ENCODE measurements around the gene RCOR2. TPM values are rescaled to one million over a fixed set of nuclear protein-coding genes. Genes with fewer than 3 reads are reported as not detected.

The RCOR2 gene
- total RNA-seq, 1 donor from 2014 or later: 70.6 TPM

DNA sequence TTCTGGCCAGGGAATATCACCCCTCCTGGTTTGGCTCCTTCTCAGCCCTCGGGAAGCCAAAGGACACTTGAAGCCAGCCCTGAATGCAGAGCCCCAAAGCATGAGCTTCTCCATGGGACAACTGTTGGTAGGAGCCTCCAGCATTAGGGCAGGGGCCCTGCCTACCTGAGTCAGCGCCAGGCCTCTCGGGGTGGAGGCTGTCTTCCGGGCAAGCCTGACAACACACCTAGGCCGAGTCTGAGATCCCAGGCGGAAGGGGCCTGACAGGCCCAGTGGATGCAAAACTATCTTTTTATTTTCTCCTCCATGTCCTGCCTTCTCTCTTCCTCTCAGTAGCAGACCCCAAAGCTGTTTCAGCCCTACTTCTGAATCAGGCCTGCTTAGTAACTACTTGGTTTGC is 27.6 kb downstream of the RCOR2 start:
- Mint-ChIP-seq H3K27me3 (ENCODE audit: insufficient read depth, low read depth) (no peaks in the 10 kb centered on the region), H3K9me3 (no peaks in the 10 kb centered on the region), H3K36me3 (peaks cover 13% of the 10 kb centered on the region), H3K27ac (peak overlapping the region; percentile 88), H3K4me1 (peaks cover 24% of the 10 kb centered on the region), H3K4me3 (no peak overlapping the region)
- no peak for TF ChIP-seq EZH2 (IDR thresholded peaks at IDR 0.05)
- TF ChIP-seq, protein P1, sequence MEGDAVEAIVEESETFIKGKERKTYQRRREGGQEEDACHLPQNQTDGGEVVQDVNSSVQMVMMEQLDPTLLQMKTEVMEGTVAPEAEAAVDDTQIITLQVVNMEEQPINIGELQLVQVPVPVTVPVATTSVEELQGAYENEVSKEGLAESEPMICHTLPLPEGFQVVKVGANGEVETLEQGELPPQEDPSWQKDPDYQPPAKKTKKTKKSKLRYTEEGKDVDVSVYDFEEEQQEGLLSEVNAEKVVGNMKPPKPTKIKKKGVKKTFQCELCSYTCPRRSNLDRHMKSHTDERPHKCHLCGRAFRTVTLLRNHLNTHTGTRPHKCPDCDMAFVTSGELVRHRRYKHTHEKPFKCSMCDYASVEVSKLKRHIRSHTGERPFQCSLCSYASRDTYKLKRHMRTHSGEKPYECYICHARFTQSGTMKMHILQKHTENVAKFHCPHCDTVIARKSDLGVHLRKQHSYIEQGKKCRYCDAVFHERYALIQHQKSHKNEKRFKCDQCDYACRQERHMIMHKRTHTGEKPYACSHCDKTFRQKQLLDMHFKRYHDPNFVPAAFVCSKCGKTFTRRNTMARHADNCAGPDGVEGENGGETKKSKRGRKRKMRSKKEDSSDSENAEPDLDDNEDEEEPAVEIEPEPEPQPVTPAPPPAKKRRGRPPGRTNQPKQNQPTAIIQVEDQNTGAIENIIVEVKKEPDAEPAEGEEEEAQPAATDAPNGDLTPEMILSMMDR (IDR thresholded peaks at IDR 0.05): no peak
- TF ChIP-seq EZH2phosphoT487 (IDR thresholded peaks at IDR 0.05): no peak
- H2AFZ ChIP-seq (replicated peaks): no peak overlapping the region
- DNase-seq (ENCODE audit: low spot score): no peak
- H3F3A ChIP-seq (ENCODE audit: low read depth): peaks cover 3% of the 10 kb centered on the region
- no peak overlapping the region for H3K4me3 ChIP-seq
- no peaks in the 10 kb centered on the region for H3K36me3 ChIP-seq
- no peak overlapping the region for H3K27ac ChIP-seq
- peaks cover 12% of the 10 kb centered on the region for H3K4me1 ChIP-seq
- no peak overlapping the region for H3K9ac ChIP-seq
- no peak overlapping the region for H3K4me2 ChIP-seq
- H4K20me1 ChIP-seq (ENCODE audit: low read depth): peaks cover 88% of the 10 kb centered on the region
- H3K27me3 ChIP-seq: no peaks in the 10 kb centered on the region
- H3K79me2 ChIP-seq (ENCODE audit: low read depth): peaks cover 98% of the 10 kb centered on the region
- H3K9me3 ChIP-seq (ENCODE audit: low read depth): no peaks in the 10 kb centered on the region

DNA sequence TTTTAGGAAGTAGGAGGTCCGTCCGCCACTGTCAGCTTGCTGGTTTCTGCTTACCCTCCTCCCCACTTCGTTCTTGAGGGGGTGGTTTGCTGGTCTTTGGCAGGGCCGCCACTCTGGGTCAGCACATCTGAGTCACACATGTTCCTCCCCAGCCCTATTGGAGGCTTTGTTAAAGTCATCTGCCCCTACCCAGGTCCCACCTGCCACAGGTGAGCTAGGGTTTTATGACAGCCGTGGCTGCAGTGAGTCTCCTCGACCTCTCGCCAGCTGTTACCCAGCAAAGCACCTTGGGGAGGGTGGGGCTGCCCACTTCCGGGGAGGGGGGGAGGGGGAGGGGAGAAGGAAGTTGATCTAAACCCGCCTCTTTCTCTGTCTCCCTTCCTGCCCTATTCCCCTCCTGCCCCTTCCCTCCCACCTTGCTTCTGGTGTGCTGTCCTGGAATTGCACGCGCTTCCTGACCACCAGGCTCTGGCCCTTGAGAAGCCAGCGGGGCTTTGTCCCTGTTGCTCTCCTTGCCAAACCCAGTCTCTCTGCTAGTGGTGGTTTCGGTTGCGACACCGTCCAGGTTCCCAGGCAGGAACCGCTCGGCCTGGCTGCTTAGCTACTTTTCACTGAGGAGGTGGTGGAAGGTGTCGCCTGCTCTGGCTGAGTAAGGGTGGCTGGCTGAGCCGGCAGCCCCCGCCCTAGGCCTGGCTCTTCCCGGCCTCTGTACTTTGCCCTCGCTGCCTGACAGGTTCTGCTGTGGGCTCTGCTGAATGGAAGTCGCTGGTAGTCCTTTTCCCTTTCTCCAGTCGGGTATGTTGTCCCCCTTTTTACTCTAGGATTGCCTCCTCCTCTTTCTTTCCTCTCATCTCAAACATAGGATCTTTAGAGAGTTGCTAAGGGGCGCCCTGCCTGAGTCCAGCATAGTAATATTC is 28.5 kb downstream of the RCOR2 start:
- no peaks in the 10 kb centered on the region for H3K27me3 Mint-ChIP-seq (ENCODE audit: insufficient read depth, low read depth)
- Histone ChIP-seq H3K9me3 (ENCODE audit: low read depth) (no peaks in the 10 kb centered on the region), H3K4me1 (peaks cover 19% of the 10 kb centered on the region), H3K79me2 (ENCODE audit: low read depth) (peaks cover 96% of the 10 kb centered on the region), H3K4me2 (peak overlapping the region; percentile 66), H2AFZ (replicated peaks) (no peak overlapping the region), H3F3A (ENCODE audit: low read depth) (peaks cover 12% of the 10 kb centered on the region), H3K9ac (peak overlapping the region; percentile 24), H3K36me3 (no peaks in the 10 kb centered on the region), H3K27me3 (no peaks in the 10 kb centered on the region), H4K20me1 (ENCODE audit: low read depth) (peaks cover 95% of the 10 kb centered on the region), H3K27ac (peak overlapping the region; percentile 67), H3K4me3 (no peak overlapping the region)
- peak overlapping the region; percentile 62 for H3K27ac Mint-ChIP-seq
- no peak overlapping the region for H3K4me3 Mint-ChIP-seq
- H3K36me3 Mint-ChIP-seq: peaks cover 10% of the 10 kb centered on the region
- H3K4me1 Mint-ChIP-seq: peaks cover 33% of the 10 kb centered on the region
- H3K9me3 Mint-ChIP-seq: no peaks in the 10 kb centered on the region
- TF ChIP-seq EZH2phosphoT487 (IDR thresholded peaks at IDR 0.05) (no peak), EZH2 (IDR thresholded peaks at IDR 0.05) (no peak)
- TF ChIP-seq, protein P1 (IDR thresholded peaks at IDR 0.05): no peak
- peak; percentile 54 for DNase-seq (ENCODE audit: low spot score)

DNA sequence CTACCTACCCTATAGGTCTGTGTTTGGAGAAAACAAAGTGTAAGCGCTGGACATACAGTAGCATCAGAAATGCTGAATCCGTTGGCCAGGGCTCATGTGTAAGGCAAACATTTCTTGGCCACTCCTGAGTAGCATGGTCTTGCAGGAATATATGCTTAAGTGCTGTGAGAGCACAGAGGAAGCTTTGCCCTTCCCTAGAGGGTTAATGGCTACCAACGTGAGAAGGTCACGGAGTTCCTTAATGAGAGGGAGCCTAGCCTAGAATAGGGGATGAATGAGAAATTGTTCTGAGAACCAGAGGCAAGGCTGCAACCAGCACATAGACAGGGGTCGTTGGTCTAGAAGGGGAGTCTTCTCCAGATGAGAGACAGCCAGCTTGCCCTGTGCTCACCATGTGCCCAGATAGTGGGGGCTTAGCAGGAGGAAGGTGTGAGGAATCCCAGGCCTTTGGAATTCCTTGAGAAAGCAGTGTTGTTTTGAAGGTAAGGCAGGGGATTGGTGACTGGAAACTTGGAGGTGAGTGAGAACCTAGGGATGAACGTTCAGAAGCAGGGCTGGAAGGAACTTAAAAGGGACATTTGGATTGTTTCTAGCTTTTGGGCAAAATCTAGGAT is 29.5 kb downstream of the RCOR2 start:
- Mint-ChIP-seq H3K27me3 (ENCODE audit: insufficient read depth, low read depth) (no peaks in the 10 kb centered on the region), H3K9me3 (no peaks in the 10 kb centered on the region), H3K36me3 (peaks cover 6% of the 10 kb centered on the region), H3K4me3 (no peak overlapping the region), H3K27ac (peak overlapping the region; percentile 85), H3K4me1 (peaks cover 41% of the 10 kb centered on the region)
- no peaks in the 10 kb centered on the region for H3K36me3 ChIP-seq
- H3K4me3 ChIP-seq: no peak overlapping the region
- no peak overlapping the region for H3K9ac ChIP-seq
- H3K4me2 ChIP-seq: peak overlapping the region; percentile 66
- H2AFZ ChIP-seq (replicated peaks): no peak overlapping the region
- H3K9me3 ChIP-seq (ENCODE audit: low read depth): no peaks in the 10 kb centered on the region
- H3K27ac ChIP-seq: no peak overlapping the region
- no peak for DNase-seq (ENCODE audit: low spot score)
- H3F3A ChIP-seq (ENCODE audit: low read depth): peaks cover 19% of the 10 kb centered on the region
- H4K20me1 ChIP-seq (ENCODE audit: low read depth): peaks cover 96% of the 10 kb centered on the region
- no peaks in the 10 kb centered on the region for H3K27me3 ChIP-seq
- peaks cover 97% of the 10 kb centered on the region for H3K79me2 ChIP-seq (ENCODE audit: low read depth)
- H3K4me1 ChIP-seq: peaks cover 26% of the 10 kb centered on the region
- TF ChIP-seq, protein P1 (IDR thresholded peaks at IDR 0.05): no peak
- no peak for TF ChIP-seq EZH2 (IDR thresholded peaks at IDR 0.05)

Measured in neural progenitor cell (in vitro differentiated cells).